IPS-18c (cell line): ENCODE measurements around the gene STK33.

Experiments
- H3K4me3 ChIP-seq: 2 replicates; pipeline ENCODE4 v1.7.0; 2013; ENCODE audit warnings: low read depth, mild to moderate bottlenecking, low read length, moderate library complexity; ENCODE audit not compliant: insufficient read depth
- H3K9me3 ChIP-seq: one replicate; pipeline ENCODE4 v1.6.1; 2013; ENCODE audit warnings: mild to moderate bottlenecking, low read length, moderate library complexity; ENCODE audit not compliant: control insufficient read depth, insufficient read depth

STK33 gene

GRCh38 chr11:8610532-8611116, 16.6 kb upstream of the STK33 start:
- H3K9me3 ChIP-seq, result no peaks in the 10 kb centered on the region
- H3K4me3 ChIP-seq, result no peak overlapping the region

- H3K4me3 ChIP-seq, result no peak overlapping the region
- H3K9me3 ChIP-seq, result no peaks in the 10 kb centered on the region
These were observed 14.6 kb upstream of the STK33 start for GRCh38 chr11:8608652-8609051.

- H3K4me3 ChIP-seq, result no peak overlapping the region
- H3K9me3 ChIP-seq, result no peaks in the 10 kb centered on the region
These were observed 12.0 kb upstream of the STK33 start for GRCh38 chr11:8605971-8606563.

GRCh38 chr11:8604078-8604723, 10.2 kb upstream of the STK33 start:
- no peak overlapping the region for H3K4me3 ChIP-seq
- H3K9me3 ChIP-seq, result no peaks in the 10 kb centered on the region

- H3K9me3 ChIP-seq, result no peaks in the 10 kb centered on the region
- H3K4me3 ChIP-seq, result no peak overlapping the region
These were observed 9.7 kb upstream of the STK33 start for GRCh38 chr11:8603696-8604077.

- H3K4me3 ChIP-seq, result no peak overlapping the region
- no peaks in the 10 kb centered on the region for H3K9me3 ChIP-seq
These were observed 7.5 kb upstream of the STK33 start for GRCh38 chr11:8601376-8602133.

GRCh38 chr11:8598506-8598905, 4.5 kb upstream of the STK33 start:
- H3K9me3 ChIP-seq, result no peaks in the 10 kb centered on the region
- H3K4me3 ChIP-seq, result no peak overlapping the region

- H3K4me3 ChIP-seq, result no peak overlapping the region
- H3K9me3 ChIP-seq, result no peaks in the 10 kb centered on the region
These were observed 3.2 kb upstream of the STK33 start for GRCh38 chr11:8597182-8597581.

GRCh38 chr11:8596504-8597046, 2.5 kb upstream of the STK33 start:
- H3K9me3 ChIP-seq, result no peaks in the 10 kb centered on the region
- H3K4me3 ChIP-seq, result no peak overlapping the region

- Histone ChIP-seq H3K4me3 (peak overlapping the region; percentile 91), H3K9me3 (no peaks in the 10 kb centered on the region)
These were observed 573 bp downstream of the STK33 start for GRCh38 chr11:8593455-8593854.

GRCh38 chr11:8587915-8588314, 6.1 kb downstream of the STK33 start:
- H3K9me3 ChIP-seq, result peaks cover 3% of the 10 kb centered on the region
- no peak overlapping the region for H3K4me3 ChIP-seq

GRCh38 chr11:8586805-8587204, 7.2 kb downstream of the STK33 start:
- peaks cover 3% of the 10 kb centered on the region for H3K9me3 ChIP-seq

GRCh38 chr11:8586184-8586583, 7.8 kb downstream of the STK33 start:
- no peak overlapping the region for H3K4me3 ChIP-seq
- peaks cover 3% of the 10 kb centered on the region for H3K9me3 ChIP-seq

More at GRCh38 chr11:8586805-8587204, 7.2 kb downstream of the STK33 start:
- no peak overlapping the region for H3K4me3 ChIP-seq

GRCh38 chr11:8584511-8584910, 9.5 kb downstream of the STK33 start:
- no peak overlapping the region for H3K4me3 ChIP-seq

GRCh38 chr11:8584082-8584481, 9.9 kb downstream of the STK33 start:
- Histone ChIP-seq H3K4me3 (no peak overlapping the region), H3K9me3 (peaks cover 3% of the 10 kb centered on the region)

More at GRCh38 chr11:8584511-8584910, 9.5 kb downstream of the STK33 start:
- H3K9me3 ChIP-seq, result peaks cover 3% of the 10 kb centered on the region

- H3K4me3 ChIP-seq, result no peak overlapping the region
- no peaks in the 10 kb centered on the region for H3K9me3 ChIP-seq
These were observed 12.7 kb downstream of the STK33 start for GRCh38 chr11:8581300-8581699.

- no peak overlapping the region for H3K4me3 ChIP-seq
- no peaks in the 10 kb centered on the region for H3K9me3 ChIP-seq
These were observed 16.0 kb downstream of the STK33 start for GRCh38 chr11:8577791-8578581.
